Neural progenitor cell (in vitro differentiated cells): ENCODE data around the gene HAS3. TPM values are rescaled to one million over a fixed set of nuclear protein-coding genes. Genes with fewer than 3 reads are reported as not detected.
A peak's percentile ranks its signal among the peaks of the same experiment; 100 is the strongest.

Experiments
- DNase-seq: peaks from one replicate; pipeline ENCODE4 v3.0.0-alpha.2; 2016; ENCODE audit warnings: low spot score
- H2AFZ ChIP-seq: fragments of 200-600 bp; sonication (generic); replicated peaks from 2 replicates; pipeline ENCODE4 v1.6.1; 2016; ENCODE audit warnings: antibody characterized with exemption
- H3F3A ChIP-seq: fragments of 200-600 bp; sonication (generic); 2 replicates; pipeline ENCODE4 v1.6.1; 2016; ENCODE audit warnings: antibody characterized with exemption, low read depth
- H3K27ac ChIP-seq: fragments of 200-600 bp; sonication (generic); 2 replicates; pipeline ENCODE4 v1.5.1; 2016; ENCODE audit warnings: mild to moderate bottlenecking
- H3K27me3 ChIP-seq: fragments of 200-600 bp; sonication (generic); 2 replicates; pipeline ENCODE4 v1.6.1; 2016; ENCODE audit warnings: mild to moderate bottlenecking, moderate library complexity
- H3K36me3 ChIP-seq: fragments of 200-600 bp; sonication (generic); 2 replicates; pipeline ENCODE4 v1.5.1; 2016
- H3K4me1 ChIP-seq: fragments of 200-600 bp; sonication (generic); 2 replicates; pipeline ENCODE4 v1.6.1; 2016; ENCODE audit warnings: mixed run types
- H3K4me2 ChIP-seq: fragments of 200-600 bp; sonication (generic); 2 replicates; pipeline ENCODE4 v1.6.1; 2016
- H3K4me3 ChIP-seq: fragments of 200-600 bp; sonication (generic); 2 replicates; pipeline ENCODE4 v1.5.1; 2016
- H3K79me2 ChIP-seq: fragments of 200-600 bp; sonication (generic); 2 replicates; pipeline ENCODE4 v1.6.1; 2016; ENCODE audit warnings: low read depth
- H3K9ac ChIP-seq: fragments of 200-600 bp; sonication (generic); 2 replicates; pipeline ENCODE4 v1.6.1; 2016
- H3K9me3 ChIP-seq: fragments of 200-600 bp; sonication (generic); 2 replicates; pipeline ENCODE4 v1.5.1; 2016; ENCODE audit warnings: low read depth
- H4K20me1 ChIP-seq: fragments of 200-600 bp; sonication (generic); 2 replicates; pipeline ENCODE4 v1.6.1; 2016; ENCODE audit warnings: low read depth
- H3K27ac Mint-ChIP-seq: 3 replicates; pipeline ENCODE4 v1.8.0; 2021; ENCODE audit warnings: mixed read lengths
- H3K27me3 Mint-ChIP-seq: 2 replicates; pipeline ENCODE4 v1.8.0; 2022; ENCODE audit warnings: low read depth, mild to moderate bottlenecking, inconsistent platforms, moderate library complexity, mixed read lengths; ENCODE audit not compliant: insufficient read depth
- H3K36me3 Mint-ChIP-seq: 3 replicates; pipeline ENCODE4 v1.8.0; 2021; ENCODE audit warnings: mixed read lengths
- H3K4me1 Mint-ChIP-seq: 3 replicates; pipeline ENCODE4 v1.8.0; 2021; ENCODE audit warnings: mixed read lengths
- H3K4me3 Mint-ChIP-seq: 3 replicates; pipeline ENCODE4 v1.8.0; 2021; ENCODE audit warnings: mild to moderate bottlenecking, moderate library complexity, mixed read lengths
- H3K9me3 Mint-ChIP-seq: 3 replicates; pipeline ENCODE4 v1.8.0; 2020; ENCODE audit warnings: mixed read lengths
- EZH2 ChIP-seq: fragments of 200-600 bp; sonication (generic); IDR thresholded peaks from 2 replicates; pipeline ENCODE4 v1.6.1; 2017; ENCODE audit warnings: antibody characterized with exemption, mild to moderate bottlenecking, moderate library complexity
- EZH2phosphoT487 ChIP-seq: fragments of 200-600 bp; sonication (generic); IDR thresholded peaks from 2 replicates; pipeline ENCODE4 v1.6.1; 2017; ENCODE audit warnings: antibody characterized with exemption
- total RNA-seq: library from RNA; depleted of rRNA; stranded (reverse); fragments of >200 nt; gene quantifications from 2 replicates; pipeline ENCODE4 v1.2.3, GENCODE V29; 2015; ENCODE audit warnings: low replicate concordance
- TF ChIP-seq, protein P1 (sequence below): fragments of 200-600 bp; sonication (generic); IDR thresholded peaks from 2 replicates; pipeline ENCODE4 v1.5.1; 2017; ENCODE audit warnings: antibody characterized with exemption, mild to moderate bottlenecking

Gene HAS3
- total RNA-seq, 1 donor from 2014 or later, result 2.5 TPM

DNA sequence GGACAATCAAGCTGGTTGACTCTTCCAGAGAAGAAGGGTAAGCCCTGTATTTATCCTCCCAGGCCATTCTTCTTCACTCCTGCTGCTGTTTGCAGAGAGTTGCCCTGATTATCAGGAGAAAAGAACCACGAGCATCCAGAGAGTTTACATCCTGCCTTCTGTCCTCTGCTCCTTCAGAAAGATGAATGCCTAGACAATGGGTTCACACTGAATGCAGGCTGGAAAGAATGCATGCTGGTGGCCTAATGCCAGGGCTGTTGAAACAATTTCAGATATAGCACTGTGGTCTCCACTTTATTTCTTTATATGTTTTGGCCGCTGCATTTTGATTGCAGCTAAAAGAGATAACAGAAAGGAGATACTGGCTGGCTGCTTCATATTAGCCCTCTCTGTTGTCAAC is 21.2 kb upstream of the HAS3 start:
- Histone ChIP-seq H3K4me2 (peak overlapping the region; percentile 34), H3K27ac (peak overlapping the region; percentile 48)
- DNase-seq, result no peak

GRCh38 chr16:69085032-69085695 is 20.3 kb upstream of the HAS3 start:
- peak overlapping the region; percentile 36 for H3K27ac Mint-ChIP-seq
- no peaks in the 10 kb centered on the region for H4K20me1 ChIP-seq
- H3K27me3 Mint-ChIP-seq, result peaks cover 4% of the 10 kb centered on the region
- peaks cover 24% of the 10 kb centered on the region for H3K4me1 ChIP-seq
- H3K9ac ChIP-seq, result no peak overlapping the region
- no peak overlapping the region for H3K4me3 Mint-ChIP-seq
- no peaks in the 10 kb centered on the region for H3K36me3 ChIP-seq
- no peak for DNase-seq
- no peak overlapping the region for H3K4me2 ChIP-seq
- TF ChIP-seq EZH2, result no peak
- H3K9me3 ChIP-seq, result no peaks in the 10 kb centered on the region
- no peak overlapping the region for H3K27ac ChIP-seq
- H3K79me2 ChIP-seq, result no peaks in the 10 kb centered on the region
- peaks cover 7% of the 10 kb centered on the region for H3K36me3 Mint-ChIP-seq
- H2AFZ ChIP-seq, result no peak overlapping the region
- no peaks in the 10 kb centered on the region for H3K27me3 ChIP-seq
- no peaks in the 10 kb centered on the region for H3K9me3 Mint-ChIP-seq
- H3K4me3 ChIP-seq, result no peak overlapping the region
- H3F3A ChIP-seq, result peaks cover 19% of the 10 kb centered on the region
- peaks cover 22% of the 10 kb centered on the region for H3K4me1 Mint-ChIP-seq

More for the DNA sequence above, 21.2 kb upstream of the HAS3 start:
- H4K20me1 ChIP-seq, result no peaks in the 10 kb centered on the region
- peaks cover 17% of the 10 kb centered on the region for H3K4me1 ChIP-seq
- H3K27me3 ChIP-seq, result no peaks in the 10 kb centered on the region
- H3K4me3 ChIP-seq, result no peak overlapping the region
- peaks cover 18% of the 10 kb centered on the region for H3F3A ChIP-seq
- H3K4me1 Mint-ChIP-seq, result peaks cover 17% of the 10 kb centered on the region
- H3K9ac ChIP-seq, result no peak overlapping the region
- H3K79me2 ChIP-seq, result no peaks in the 10 kb centered on the region
- H3K36me3 ChIP-seq, result no peaks in the 10 kb centered on the region
- peaks cover 4% of the 10 kb centered on the region for H3K27me3 Mint-ChIP-seq
- no peak overlapping the region for H3K4me3 Mint-ChIP-seq
- H3K9me3 Mint-ChIP-seq, result no peaks in the 10 kb centered on the region
- no peak overlapping the region for H3K27ac Mint-ChIP-seq
- no peaks in the 10 kb centered on the region for H3K9me3 ChIP-seq
- no peak overlapping the region for H2AFZ ChIP-seq
- H3K36me3 Mint-ChIP-seq, result peaks cover 7% of the 10 kb centered on the region
- no peak for TF ChIP-seq EZH2
- TF ChIP-seq EZH2phosphoT487, result no peak
- TF ChIP-seq, protein P1, sequence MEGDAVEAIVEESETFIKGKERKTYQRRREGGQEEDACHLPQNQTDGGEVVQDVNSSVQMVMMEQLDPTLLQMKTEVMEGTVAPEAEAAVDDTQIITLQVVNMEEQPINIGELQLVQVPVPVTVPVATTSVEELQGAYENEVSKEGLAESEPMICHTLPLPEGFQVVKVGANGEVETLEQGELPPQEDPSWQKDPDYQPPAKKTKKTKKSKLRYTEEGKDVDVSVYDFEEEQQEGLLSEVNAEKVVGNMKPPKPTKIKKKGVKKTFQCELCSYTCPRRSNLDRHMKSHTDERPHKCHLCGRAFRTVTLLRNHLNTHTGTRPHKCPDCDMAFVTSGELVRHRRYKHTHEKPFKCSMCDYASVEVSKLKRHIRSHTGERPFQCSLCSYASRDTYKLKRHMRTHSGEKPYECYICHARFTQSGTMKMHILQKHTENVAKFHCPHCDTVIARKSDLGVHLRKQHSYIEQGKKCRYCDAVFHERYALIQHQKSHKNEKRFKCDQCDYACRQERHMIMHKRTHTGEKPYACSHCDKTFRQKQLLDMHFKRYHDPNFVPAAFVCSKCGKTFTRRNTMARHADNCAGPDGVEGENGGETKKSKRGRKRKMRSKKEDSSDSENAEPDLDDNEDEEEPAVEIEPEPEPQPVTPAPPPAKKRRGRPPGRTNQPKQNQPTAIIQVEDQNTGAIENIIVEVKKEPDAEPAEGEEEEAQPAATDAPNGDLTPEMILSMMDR, result no peak

- Mint-ChIP-seq H3K27me3 (peaks cover 4% of the 10 kb centered on the region), H3K4me1 (peaks cover 22% of the 10 kb centered on the region), H3K4me3 (no peak overlapping the region), H3K36me3 (peaks cover 7% of the 10 kb centered on the region), H3K9me3 (no peaks in the 10 kb centered on the region), H3K27ac (no peak overlapping the region)
- Histone ChIP-seq H3F3A (peaks cover 19% of the 10 kb centered on the region), H3K4me3 (no peak overlapping the region), H4K20me1 (no peaks in the 10 kb centered on the region), H3K4me1 (peaks cover 24% of the 10 kb centered on the region), H3K79me2 (no peaks in the 10 kb centered on the region), H3K27me3 (no peaks in the 10 kb centered on the region), H3K36me3 (no peaks in the 10 kb centered on the region), H3K9me3 (no peaks in the 10 kb centered on the region), H3K9ac (no peak overlapping the region), H3K27ac (no peak overlapping the region), H2AFZ (no peak overlapping the region), H3K4me2 (no peak overlapping the region)
- no peak for DNase-seq
- no peak for TF ChIP-seq EZH2
- no peak for TF ChIP-seq EZH2phosphoT487
Observed at GRCh38 chr16:69087161-69087581, 18.3 kb upstream of the HAS3 start.

GRCh38 chr16:69088684-69089083 is 16.8 kb upstream of the HAS3 start:
- H3K79me2 ChIP-seq, result no peaks in the 10 kb centered on the region
- peaks cover 17% of the 10 kb centered on the region for H3F3A ChIP-seq
- peak overlapping the region; percentile 54 for H3K4me2 ChIP-seq
- H2AFZ ChIP-seq, result peak overlapping the region; percentile 89
- H3K36me3 ChIP-seq, result no peaks in the 10 kb centered on the region
- H3K4me3 ChIP-seq, result no peak overlapping the region
- no peak for TF ChIP-seq EZH2phosphoT487
- TF ChIP-seq, protein P1, result no peak
- Mint-ChIP-seq H3K27me3 (peaks cover 4% of the 10 kb centered on the region), H3K9me3 (no peaks in the 10 kb centered on the region), H3K27ac (no peak overlapping the region), H3K4me1 (peaks cover 22% of the 10 kb centered on the region), H3K36me3 (peaks cover 6% of the 10 kb centered on the region), H3K4me3 (no peak overlapping the region)
- no peaks in the 10 kb centered on the region for H4K20me1 ChIP-seq
- no peak overlapping the region for H3K27ac ChIP-seq
- H3K27me3 ChIP-seq, result no peaks in the 10 kb centered on the region
- no peak overlapping the region for H3K9ac ChIP-seq
- no peaks in the 10 kb centered on the region for H3K9me3 ChIP-seq
- H3K4me1 ChIP-seq, result peaks cover 20% of the 10 kb centered on the region
- no peak for DNase-seq
